ENCODE measurements around the gene CRY2. TPM values are rescaled to one million over a fixed set of nuclear protein-coding genes. Genes with fewer than 3 reads are reported as not detected.

The CRY2 gene
- total and polyA plus RNA-seq, 2 of the 13 experiments (the other 11 are each of a cell fraction or from before 2014, with no cell fraction given) = 10.1 to 12.2 TPM

DNA sequence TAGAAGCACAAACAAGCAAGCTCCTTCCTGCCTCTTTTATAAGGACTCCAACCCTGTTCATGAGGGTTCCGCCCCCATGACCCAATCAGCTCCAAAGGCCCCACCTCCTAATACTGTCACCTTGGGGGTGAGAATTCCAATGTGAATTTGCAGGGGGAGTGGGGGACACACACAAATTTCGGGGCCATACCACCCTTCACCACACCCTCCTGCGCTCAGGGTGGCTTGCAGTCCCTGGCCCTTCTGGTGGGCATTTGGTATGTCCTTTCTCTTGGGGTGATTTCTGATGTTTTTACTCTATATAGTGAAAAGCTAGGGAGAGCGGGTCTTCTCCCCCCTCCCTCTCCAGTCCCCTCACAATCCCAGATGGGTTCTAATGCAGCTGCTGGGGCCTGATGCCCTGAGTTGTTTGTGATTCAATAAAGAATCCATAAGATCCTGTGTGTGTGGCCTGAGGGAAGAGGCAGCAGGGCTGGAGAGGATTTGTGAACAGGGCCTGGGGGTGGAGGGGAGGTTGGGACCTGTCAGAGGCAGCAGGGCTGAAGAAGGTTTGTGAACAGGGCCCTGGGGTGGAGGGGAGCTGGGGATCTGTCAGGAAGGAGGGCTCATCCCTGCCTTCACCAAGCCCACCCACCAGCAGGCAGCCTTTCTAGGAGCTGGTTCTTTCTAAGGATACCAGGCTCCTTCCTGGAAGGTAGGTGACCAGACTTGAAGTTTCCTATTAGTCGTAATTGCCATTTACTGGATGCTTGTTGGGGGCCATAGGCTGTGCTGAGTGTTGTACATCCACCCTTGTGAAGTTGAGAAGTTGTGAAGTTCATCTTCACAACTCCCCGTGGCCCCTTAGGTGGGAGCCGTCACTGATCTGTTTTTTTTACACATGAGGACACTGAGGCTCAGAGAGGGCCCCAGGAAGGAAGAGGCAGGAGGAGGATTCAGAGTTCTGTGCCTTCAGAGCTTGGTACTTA, 34.4 kb upstream of the CRY2 start (continued):
- TF ChIP-seq, protein P1, sequence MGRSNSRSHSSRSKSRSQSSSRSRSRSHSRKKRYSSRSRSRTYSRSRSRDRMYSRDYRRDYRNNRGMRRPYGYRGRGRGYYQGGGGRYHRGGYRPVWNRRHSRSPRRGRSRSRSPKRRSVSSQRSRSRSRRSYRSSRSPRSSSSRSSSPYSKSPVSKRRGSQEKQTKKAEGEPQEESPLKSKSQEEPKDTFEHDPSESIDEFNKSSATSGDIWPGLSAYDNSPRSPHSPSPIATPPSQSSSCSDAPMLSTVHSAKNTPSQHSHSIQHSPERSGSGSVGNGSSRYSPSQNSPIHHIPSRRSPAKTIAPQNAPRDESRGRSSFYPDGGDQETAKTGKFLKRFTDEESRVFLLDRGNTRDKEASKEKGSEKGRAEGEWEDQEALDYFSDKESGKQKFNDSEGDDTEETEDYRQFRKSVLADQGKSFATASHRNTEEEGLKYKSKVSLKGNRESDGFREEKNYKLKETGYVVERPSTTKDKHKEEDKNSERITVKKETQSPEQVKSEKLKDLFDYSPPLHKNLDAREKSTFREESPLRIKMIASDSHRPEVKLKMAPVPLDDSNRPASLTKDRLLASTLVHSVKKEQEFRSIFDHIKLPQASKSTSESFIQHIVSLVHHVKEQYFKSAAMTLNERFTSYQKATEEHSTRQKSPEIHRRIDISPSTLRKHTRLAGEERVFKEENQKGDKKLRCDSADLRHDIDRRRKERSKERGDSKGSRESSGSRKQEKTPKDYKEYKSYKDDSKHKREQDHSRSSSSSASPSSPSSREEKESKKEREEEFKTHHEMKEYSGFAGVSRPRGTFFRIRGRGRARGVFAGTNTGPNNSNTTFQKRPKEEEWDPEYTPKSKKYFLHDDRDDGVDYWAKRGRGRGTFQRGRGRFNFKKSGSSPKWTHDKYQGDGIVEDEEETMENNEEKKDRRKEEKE (IDR thresholded peaks at IDR 0.05) = no peak
- TF ChIP-seq, protein P2, sequence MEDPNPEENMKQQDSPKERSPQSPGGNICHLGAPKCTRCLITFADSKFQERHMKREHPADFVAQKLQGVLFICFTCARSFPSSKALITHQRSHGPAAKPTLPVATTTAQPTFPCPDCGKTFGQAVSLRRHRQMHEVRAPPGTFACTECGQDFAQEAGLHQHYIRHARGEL (CRISPR knock-in tag; IDR thresholded peaks at IDR 0.05) = no peak
- TF ChIP-seq, protein P3, sequence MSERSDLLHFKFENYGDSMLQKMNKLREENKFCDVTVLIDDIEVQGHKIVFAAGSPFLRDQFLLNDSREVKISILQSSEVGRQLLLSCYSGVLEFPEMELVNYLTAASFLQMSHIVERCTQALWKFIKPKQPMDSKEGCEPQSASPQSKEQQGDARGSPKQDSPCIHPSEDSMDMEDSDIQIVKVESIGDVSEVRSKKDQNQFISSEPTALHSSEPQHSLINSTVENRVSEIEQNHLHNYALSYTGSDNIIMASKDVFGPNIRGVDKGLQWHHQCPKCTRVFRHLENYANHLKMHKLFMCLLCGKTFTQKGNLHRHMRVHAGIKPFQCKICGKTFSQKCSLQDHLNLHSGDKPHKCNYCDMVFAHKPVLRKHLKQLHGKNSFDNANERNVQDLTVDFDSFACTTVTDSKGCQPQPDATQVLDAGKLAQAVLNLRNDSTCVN (CRISPR knock-in tag; IDR thresholded peaks at IDR 0.05; ENCODE audit: borderline replicate concordance) = no peak

DNA sequence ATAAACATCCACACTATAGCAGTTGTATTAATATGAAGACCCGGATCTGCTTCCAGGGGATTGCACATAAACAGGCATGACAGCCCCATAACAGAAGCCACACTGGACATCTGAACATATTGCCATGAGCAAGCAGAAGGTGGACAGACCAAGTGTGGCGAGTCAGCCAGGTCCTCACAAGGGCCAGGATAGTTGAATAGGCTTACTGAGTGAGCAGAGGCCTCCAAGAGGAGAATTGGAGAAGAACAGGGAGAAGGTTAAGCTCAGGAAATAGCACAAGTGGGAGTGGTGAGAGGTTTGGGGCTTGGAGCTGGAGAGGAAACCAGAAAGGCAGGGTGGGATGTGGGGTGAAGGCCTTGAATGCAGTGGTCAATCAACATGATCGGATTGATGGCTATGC, 31.5 kb upstream of the CRY2 start:
- ChIA-PET CTCF (ENCODE audit: low intra/inter-chr PET ratio, low total read pairs) (no interaction called here), POLR2A (no interaction called here)
- H2AFZ ChIP-seq (ENCODE audit: low read length) = no peak overlapping the region
- no peaks in the 10 kb centered on the region for H3K27me3 ChIP-seq (ENCODE audit: control insufficient read depth in 1 of 2, insufficient read depth in 2 of 2, low read length in 2 of 2)
- no peaks in the 10 kb centered on the region for H3K79me2 ChIP-seq (ENCODE audit: insufficient read depth, low read length)
- FAIRE-seq (peak; percentile 56), DNase-seq (ENCODE audit: low spot score) (no peak), ATAC-seq (peak; percentile 77)
- no peaks in the 10 kb centered on the region for H4K20me1 ChIP-seq (ENCODE audit: insufficient read depth, low read length)
- no TSS peak for BruUV-seq (replicated peaks)
- H3K36me3 ChIP-seq (replicated peaks in 1 of 2; ENCODE audit: control insufficient read depth in 1 of 2, insufficient read depth in 2 of 2, low read length in 2 of 2) = 0 out of 5 replicates have a peak, but pooled peaks cover 1 to 4% of the 10 kb centered on the region in 2 experiments
- H3K4me3 ChIP-seq (replicated peaks in 1 of 3; ENCODE audit: insufficient read depth in 1 of 3, low read depth in 2 of 3, low read length in 3 of 3) = no peak overlapping the region
- H3K9ac ChIP-seq (ENCODE audit: insufficient read depth, low read depth, low read length) = no peak overlapping the region
- no peak overlapping the region for H3K27ac ChIP-seq (ENCODE audit: extremely low read length, insufficient read depth, low read length)
- no peaks in the 10 kb centered on the region for H3K4me1 ChIP-seq (ENCODE audit: insufficient read depth, low read length)
- intact Hi-C loops (cut with micrococcal nuclease; ENCODE audit: unreplicated experiment) (no loop called here), in situ Hi-C loops (cut with HindIII; ENCODE audit: extremely low pct_ligation_motif_present, low pct_unique_long_range_greater_than_20kb) (no loop called here)
- H3K4me2 ChIP-seq (ENCODE audit: low read depth, low read length) = no peak overlapping the region
- WGBS (ENCODE audit: low lambda C conversion rate) = 34% methylated on average over 3 of the region's 3 CpGs
- no peaks in the 10 kb centered on the region for H3K9me3 ChIP-seq (ENCODE audit: low read length)
- TF ChIP-seq CREM (IDR thresholded peaks at IDR 0.05) (no peak), CREM (CRISPR knock-in tag; IDR thresholded peaks at IDR 0.05) (no peak), MED13 (CRISPR knock-in tag; IDR thresholded peaks at IDR 0.05) (no peak), ESRRA (CRISPR knock-in tag; IDR thresholded peaks at IDR 0.05; ENCODE audit: low read depth) (no peak), SRSF4 (IDR thresholded peaks at IDR 0.05; ENCODE audit: low read depth, low read length, poor library complexity, severe bottlenecking) (no peak), NBN (conservative IDR thresholded peaks at IDR 0.05) (no peak), ZNF326 (CRISPR knock-in tag; IDR thresholded peaks at IDR 0.05; ENCODE audit: borderline replicate concordance) (no peak), ZNF891 (CRISPR knock-in tag; IDR thresholded peaks at IDR 0.05) (no peak)
- TF ChIP-seq, protein P4, sequence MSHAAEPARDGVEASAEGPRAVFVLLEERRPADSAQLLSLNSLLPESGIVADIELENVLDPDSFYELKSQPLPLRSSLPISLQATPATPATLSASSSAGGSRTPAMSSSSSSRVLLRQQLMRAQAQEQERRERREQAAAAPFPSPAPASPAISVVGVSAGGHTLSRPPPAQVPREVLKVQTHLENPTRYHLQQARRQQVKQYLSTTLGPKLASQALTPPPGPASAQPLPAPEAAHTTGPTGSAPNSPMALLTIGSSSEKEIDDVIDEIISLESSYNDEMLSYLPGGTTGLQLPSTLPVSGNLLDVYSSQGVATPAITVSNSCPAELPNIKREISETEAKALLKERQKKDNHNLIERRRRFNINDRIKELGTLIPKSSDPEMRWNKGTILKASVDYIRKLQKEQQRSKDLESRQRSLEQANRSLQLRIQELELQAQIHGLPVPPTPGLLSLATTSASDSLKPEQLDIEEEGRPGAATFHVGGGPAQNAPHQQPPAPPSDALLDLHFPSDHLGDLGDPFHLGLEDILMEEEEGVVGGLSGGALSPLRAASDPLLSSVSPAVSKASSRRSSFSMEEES (CRISPR knock-in tag; IDR thresholded peaks at IDR 0.05) = no peak
- TF ChIP-seq, protein P5, sequence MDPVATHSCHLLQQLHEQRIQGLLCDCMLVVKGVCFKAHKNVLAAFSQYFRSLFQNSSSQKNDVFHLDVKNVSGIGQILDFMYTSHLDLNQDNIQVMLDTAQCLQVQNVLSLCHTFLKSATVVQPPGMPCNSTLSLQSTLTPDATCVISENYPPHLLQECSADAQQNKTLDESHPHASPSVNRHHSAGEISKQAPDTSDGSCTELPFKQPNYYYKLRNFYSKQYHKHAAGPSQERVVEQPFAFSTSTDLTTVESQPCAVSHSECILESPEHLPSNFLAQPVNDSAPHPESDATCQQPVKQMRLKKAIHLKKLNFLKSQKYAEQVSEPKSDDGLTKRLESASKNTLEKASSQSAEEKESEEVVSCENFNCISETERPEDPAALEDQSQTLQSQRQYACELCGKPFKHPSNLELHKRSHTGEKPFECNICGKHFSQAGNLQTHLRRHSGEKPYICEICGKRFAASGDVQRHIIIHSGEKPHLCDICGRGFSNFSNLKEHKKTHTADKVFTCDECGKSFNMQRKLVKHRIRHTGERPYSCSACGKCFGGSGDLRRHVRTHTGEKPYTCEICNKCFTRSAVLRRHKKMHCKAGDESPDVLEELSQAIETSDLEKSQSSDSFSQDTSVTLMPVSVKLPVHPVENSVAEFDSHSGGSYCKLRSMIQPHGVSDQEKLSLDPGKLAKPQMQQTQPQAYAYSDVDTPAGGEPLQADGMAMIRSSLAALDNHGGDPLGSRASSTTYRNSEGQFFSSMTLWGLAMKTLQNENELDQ (CRISPR knock-in tag; IDR thresholded peaks at IDR 0.05; ENCODE audit: borderline replicate concordance) = no peak

Data from HepG2 (cell line).